IMR-90 (cell line): ENCODE results near the gene GCN1. TPM values are rescaled to one million over a fixed set of nuclear protein-coding genes. Genes with fewer than 3 reads are reported as not detected.

Experiments
- microRNA-seq, 2 experiments: library from miRNA; stranded (forward) in 1 of 2; unstranded in 1 of 2; fragments of 10-50 nt in 1 of 2; fragments of <30 nt in 1 of 2; gene quantifications in 1 of 2; microRNA quantifications in 1 of 2; one replicate each; pipeline versions ENCODE3 to v1.1.0; 2013 to 2020; ENCODE audit not compliant: insufficient read depth in 1 of 2, insufficient read length in 1 of 2, unreplicated experiment in 1 of 2
- polyA plus RNA-seq, 3 experiments: library from polyadenylated mRNA; depleted of rRNA; stranded (reverse); fragments of >200 nt; gene quantifications; 2 replicates each; pipeline ENCODE4 v1.2.3, GENCODE V29; 2012; ENCODE audit warnings: low replicate concordance in 1 of 3
- small RNA-seq, 5 experiments: library from RNA; depleted of rRNA; stranded (forward); fragments of <200 nt; gene quantifications; one replicate each; pipeline ENCODE3, GENCODE V24; 2012
- total RNA-seq: library from RNA; depleted of rRNA; stranded (reverse); fragments of >200 nt; gene quantifications from 2 replicates; pipeline ENCODE4 v1.2.3, GENCODE V29; 2012; rRNA removed

The GCN1 gene
- total and polyA plus RNA-seq, 2 of the 4 experiments (the other 2 are of a cell fraction): 57.8 to 77.6 TPM

Small RNA genes lying within 50 kb of the gene (microRNA-seq; reads per million reads assigned to microRNA genes)
- 0.37 to 12.4 reads per million in 2 experiments for gene MIR4498

Small RNA genes lying within 50 kb of the gene (small RNA-seq; reads per million reads assigned to genes)
- 0 to 0.92 (median 0) reads per million in 5 experiments for gene MIR4498

Other genes with a start within 250 kb of the GCN1 start
- not detected in 2 replicates for gene BICDL1, start 205.5 kb downstream of the GCN1 start, total RNA-seq
- not detected in 2 replicates for gene BICDL1, start 205.5 kb downstream of the GCN1 start, polyA plus RNA-seq (2012; rRNA removed)
- gene RAB35, start 78.0 kb downstream of the GCN1 start, total RNA-seq: 32.6 and 35.0 TPM in 2 replicates
- gene RAB35, start 78.0 kb downstream of the GCN1 start, polyA plus RNA-seq (2012; rRNA removed): 47.6 and 49.6 TPM in 2 replicates
- 4,496 and 5,401 TPM in 2 replicates for gene RPLP0, start 6.4 kb upstream of the GCN1 start, total RNA-seq
- 5,590 and 6,356 TPM in 2 replicates for gene RPLP0, start 6.4 kb upstream of the GCN1 start, polyA plus RNA-seq (2012; rRNA removed)
- 33.9 and 46.6 TPM in 2 replicates for gene PXN, start 71.0 kb upstream of the GCN1 start, total RNA-seq
- 134 and 139 TPM in 2 replicates for gene PXN, start 71.0 kb upstream of the GCN1 start, polyA plus RNA-seq (2012; rRNA removed)
- gene RNU4-2, start 97.2 kb upstream of the GCN1 start, total RNA-seq: under 0.01 TPM in 2 replicates
- not detected in 2 replicates for gene RNU4-2, start 97.2 kb upstream of the GCN1 start, polyA plus RNA-seq (2012; rRNA removed)
- under 0.01 TPM in 2 replicates for gene RNU4-1, start 98.5 kb upstream of the GCN1 start, total RNA-seq
- not detected in 2 replicates for gene RNU4-1, start 98.5 kb upstream of the GCN1 start, polyA plus RNA-seq (2012; rRNA removed)
- gene SIRT4, start 107.6 kb upstream of the GCN1 start, total RNA-seq: 0.83 and 2.0 TPM in 2 replicates
- gene SIRT4, start 107.6 kb upstream of the GCN1 start, polyA plus RNA-seq (2012; rRNA removed): 0.56 and 0.87 TPM in 2 replicates
- not detected in 2 replicates for gene PLA2G1B, start 133.1 kb upstream of the GCN1 start, total RNA-seq
- gene PLA2G1B, start 133.1 kb upstream of the GCN1 start, polyA plus RNA-seq (2012; rRNA removed): not detected in 2 replicates
- not detected in 2 replicates for gene MSI1, start 174.4 kb upstream of the GCN1 start, total RNA-seq
- not detected in 2 replicates for gene MSI1, start 174.4 kb upstream of the GCN1 start, polyA plus RNA-seq (2012; rRNA removed)
- 339 and 396 TPM in 2 replicates for gene COX6A1, start 243.4 kb upstream of the GCN1 start, total RNA-seq
- gene COX6A1, start 243.4 kb upstream of the GCN1 start, polyA plus RNA-seq (2012; rRNA removed): 541 and 664 TPM in 2 replicates